H9 (cell line): ENCODE measurements around the gene MCAM. TPM values are rescaled to one million over a fixed set of nuclear protein-coding genes. Genes with fewer than 3 reads are reported as not detected.

Experiments used
- DNase-seq: peaks from one replicate; pipeline ENCODE4 v3.0.0-alpha.2; 2017
- H2AFZ ChIP-seq: one replicate; pipeline ENCODE4 v1.6.1; 2013; ENCODE audit warnings: mild to moderate bottlenecking, low read length, control low read depth, moderate library complexity
- H2AK5ac ChIP-seq: 2 replicates; pipeline ENCODE4 v1.6.1; 2013; ENCODE audit warnings: low read length, control low read depth, mixed read lengths; ENCODE audit not compliant: insufficient read length
- H2BK120ac ChIP-seq: one replicate; pipeline ENCODE4 v1.6.1; 2013; ENCODE audit warnings: low read depth, mild to moderate bottlenecking, low read length, control low read depth, inconsistent platforms; ENCODE audit not compliant: poor library complexity, severe bottlenecking
- H2BK12ac ChIP-seq: 2 replicates; pipeline ENCODE4 v1.6.1; 2013; ENCODE audit warnings: low read length, control low read depth, mixed read lengths, low read depth; ENCODE audit not compliant: insufficient read length
- H2BK15ac ChIP-seq: 2 replicates; pipeline ENCODE4 v1.6.1; 2013; ENCODE audit warnings: low read depth, low read length, control low read depth
- H2BK20ac ChIP-seq: one replicate; pipeline ENCODE4 v1.6.1; 2013; ENCODE audit warnings: low read depth, mild to moderate bottlenecking, low read length, control low read depth, inconsistent platforms; ENCODE audit not compliant: poor library complexity, severe bottlenecking
- H2BK5ac ChIP-seq: 2 replicates; pipeline ENCODE4 v1.6.1; 2013; ENCODE audit warnings: low read length, control low read depth, mixed read lengths; ENCODE audit not compliant: insufficient read length
- H3K14ac ChIP-seq: 2 replicates; pipeline ENCODE4 v1.6.1; 2013; ENCODE audit warnings: low read length, control low read depth; ENCODE audit not compliant: insufficient read depth
- H3K18ac ChIP-seq: 2 replicates; pipeline ENCODE4 v1.6.1; 2013; ENCODE audit warnings: low read depth, mild to moderate bottlenecking, mixed read lengths, low read length, control low read depth; ENCODE audit not compliant: insufficient read length
- H3K23ac ChIP-seq: 2 replicates; pipeline ENCODE4 v1.6.1; 2013; ENCODE audit warnings: low read length, control low read depth, mixed read lengths, low read depth; ENCODE audit not compliant: insufficient read length
- H3K23me2 ChIP-seq: 2 replicates; pipeline ENCODE4 v1.6.1; 2013; ENCODE audit warnings: low read depth, mild to moderate bottlenecking, mixed read lengths, low read length, control low read depth; ENCODE audit not compliant: insufficient read length, poor library complexity, severe bottlenecking
- H3K27ac ChIP-seq: 2 replicates; pipeline ENCODE4 v1.5.1; 2013; ENCODE audit warnings: low read length, control low read depth, mixed read lengths, low read depth; ENCODE audit not compliant: insufficient read length
- H3K27me3 ChIP-seq: 2 replicates; pipeline ENCODE4 v1.6.1; 2013; ENCODE audit warnings: low read length, control low read depth, inconsistent platforms; ENCODE audit not compliant: insufficient read depth
- H3K4ac ChIP-seq: 2 replicates; pipeline ENCODE4 v1.6.1; 2013; ENCODE audit warnings: low read depth, mild to moderate bottlenecking, control low read depth, inconsistent platforms, low read length, moderate library complexity
- H3K4me1 ChIP-seq: 2 replicates; pipeline ENCODE4 v1.6.1; 2013; ENCODE audit warnings: low read length, control low read depth, inconsistent platforms; ENCODE audit not compliant: insufficient read depth
- H3K4me2 ChIP-seq: 2 replicates; pipeline ENCODE4 v1.6.1; 2013; ENCODE audit warnings: low read length, control low read depth, mixed read lengths; ENCODE audit not compliant: insufficient read length, insufficient read depth
- H3K56ac ChIP-seq: 2 replicates; pipeline ENCODE4 v1.6.1; 2013; ENCODE audit warnings: low read depth, mild to moderate bottlenecking, mixed read lengths, low read length, control low read depth; ENCODE audit not compliant: insufficient read length
- H3K79me1 ChIP-seq: 2 replicates; pipeline ENCODE4 v1.6.1; 2013; ENCODE audit warnings: low read depth, mild to moderate bottlenecking, moderate library complexity, low read length, control low read depth, inconsistent platforms; ENCODE audit not compliant: insufficient read depth, poor library complexity, severe bottlenecking
- H3K79me2 ChIP-seq: 2 replicates; pipeline ENCODE4 v1.6.1; 2013; ENCODE audit warnings: low read length, control low read depth, inconsistent platforms; ENCODE audit not compliant: insufficient read depth
- H3K9ac ChIP-seq: 2 replicates; pipeline ENCODE4 v1.6.1; 2013; ENCODE audit warnings: low read length, control low read depth, mixed read lengths; ENCODE audit not compliant: insufficient read length; ENCODE audit errors: extremely low read depth
- H3K9me3 ChIP-seq: one replicate; pipeline ENCODE4 v1.6.1; 2013; ENCODE audit warnings: low read depth, low read length, inconsistent platforms; ENCODE audit not compliant: control insufficient read depth
- H3T11ph ChIP-seq: one replicate; pipeline ENCODE4 v1.6.1; 2013; ENCODE audit warnings: mild to moderate bottlenecking, low read length, control low read depth, inconsistent platforms
- H4K20me1 ChIP-seq: one replicate; pipeline ENCODE4 v1.6.1; 2013; ENCODE audit not compliant: control insufficient read depth, insufficient read length, insufficient read depth
- H4K5ac ChIP-seq: 2 replicates; pipeline ENCODE4 v1.6.1; 2013; ENCODE audit warnings: low read depth, mild to moderate bottlenecking, mixed read lengths, low read length, control low read depth; ENCODE audit not compliant: insufficient read length
- H4K8ac ChIP-seq: replicated peaks from 2 replicates; pipeline ENCODE4 v1.6.1; 2013; ENCODE audit warnings: low read length, control low read depth, mixed read lengths, low read depth; ENCODE audit not compliant: insufficient read length
- H4K91ac ChIP-seq: 2 replicates; pipeline ENCODE4 v1.6.1; 2013; ENCODE audit warnings: low read depth, mild to moderate bottlenecking, moderate library complexity, mixed read lengths, low read length, control low read depth; ENCODE audit not compliant: insufficient read length
- H3K27ac Mint-ChIP-seq, 3 experiments: 2 replicates in 2 of 3; 3 replicates in 1 of 3; pipeline ENCODE4 v1.8.0; 2020 to 2021; ENCODE audit warnings: mixed read lengths in 3 of 3, mild to moderate bottlenecking in 1 of 3, moderate library complexity in 1 of 3
- H3K27me3 Mint-ChIP-seq: 2 replicates; pipeline ENCODE4 v1.8.0; 2021; ENCODE audit warnings: low read depth, mild to moderate bottlenecking, moderate library complexity, mixed read lengths
- H3K36me3 Mint-ChIP-seq, 3 experiments: 2 replicates in 2 of 3; 3 replicates in 1 of 3; pipeline ENCODE4 v1.8.0; 2020 to 2021; ENCODE audit warnings: low read depth in 3 of 3, mixed read lengths in 3 of 3; ENCODE audit not compliant: insufficient read depth in 1 of 3
- H3K4me1 Mint-ChIP-seq, 2 experiments: 2 replicates each; pipeline ENCODE4 v1.8.0; 2020; ENCODE audit warnings: mixed read lengths in 2 of 2
- H3K4me3 Mint-ChIP-seq, 2 experiments: 2 replicates in 1 of 2; 3 replicates in 1 of 2; pipeline ENCODE4 v1.8.0; 2020 to 2021; ENCODE audit warnings: mild to moderate bottlenecking in 2 of 2, mixed read lengths in 2 of 2, moderate library complexity in 1 of 2
- H3K9me3 Mint-ChIP-seq, 2 experiments: 2 replicates in 1 of 2; 3 replicates in 1 of 2; pipeline ENCODE4 v1.8.0; 2020; ENCODE audit warnings: mild to moderate bottlenecking in 2 of 2, mixed read lengths in 2 of 2, moderate library complexity in 1 of 2
- WGBS: extraction: QIAGEN DNeasy Blood & Tissue Kit; methylation state at CpG from one replicate; pipeline ENCODE4 v1.1.7; 2013; ENCODE audit warnings: missing lambda C conversion rate, low lambda C conversion rate, mixed read lengths; ENCODE audit not compliant: insufficient read length; ENCODE audit errors: extremely low coverage; 5-methylcytosine and 5-hydroxymethylcytosine counted together
- total RNA-seq: library from RNA; stranded (reverse); gene quantifications from 2 replicates; pipeline ENCODE4 v1.2.1, GENCODE V29; 2021
- TF ChIP-seq, protein P1 (sequence below): fragments of 200-600 bp; sonication (generic); conservative IDR thresholded peaks from 3 replicates; pipeline ENCODE4 v1.8.0; 2021; ENCODE audit warnings: antibody characterized with exemption, mild to moderate bottlenecking

The MCAM gene
- total RNA-seq, 1 experiment from 2014 or later = 21.5 TPM

DNA sequence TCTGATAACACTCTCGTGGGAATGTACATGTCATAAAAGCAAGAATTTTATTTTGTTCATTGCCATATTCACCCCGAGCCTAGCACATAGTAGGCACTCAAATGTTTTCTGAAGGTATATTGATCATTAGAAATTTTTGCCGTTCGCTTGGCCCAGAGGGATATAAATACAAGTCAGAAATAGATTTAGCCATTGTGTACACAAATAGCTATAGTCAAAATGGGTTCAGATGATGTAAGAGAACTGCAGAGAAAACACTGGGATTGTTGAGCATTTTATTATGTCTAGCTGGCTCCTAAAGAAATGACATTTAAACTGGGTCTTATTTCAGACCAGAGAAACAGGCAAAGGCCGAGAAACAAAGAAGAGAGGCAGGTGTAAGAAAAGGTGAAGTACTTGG lies 49.3 kb downstream of the MCAM start:
- Histone ChIP-seq H3K9ac (no peak overlapping the region), H3K18ac (no peak overlapping the region), H3K23me2 (no peaks in the 10 kb centered on the region), H3K14ac (no peak overlapping the region), H2AK5ac (no peak overlapping the region), H3K4ac (no peak overlapping the region), H3K79me2 (peaks cover 2% of the 10 kb centered on the region; the same call in 1 of the 2 replicates), H4K8ac (no peak overlapping the region), H2BK5ac (no peak overlapping the region), H3K79me1 (peaks cover 6% of the 10 kb centered on the region), H3K27me3 (no peaks in the 10 kb centered on the region), H3K4me1 (no peaks in the 10 kb centered on the region), H3K9me3 (no peaks in the 10 kb centered on the region), H2BK12ac (no peak overlapping the region), H2BK15ac (no peak overlapping the region), H3K27ac (no peak overlapping the region), H3K56ac (no peak overlapping the region), H2BK20ac (no peak overlapping the region), H2AFZ (no peak overlapping the region), H3K23ac (no peak overlapping the region), H3K4me2 (no peak overlapping the region), H4K91ac (no peak overlapping the region), H3T11ph (no peak overlapping the region), H4K20me1 (no peaks in the 10 kb centered on the region), H4K5ac (no peak overlapping the region), H2BK120ac (no peak overlapping the region)
- TF ChIP-seq, protein P1, sequence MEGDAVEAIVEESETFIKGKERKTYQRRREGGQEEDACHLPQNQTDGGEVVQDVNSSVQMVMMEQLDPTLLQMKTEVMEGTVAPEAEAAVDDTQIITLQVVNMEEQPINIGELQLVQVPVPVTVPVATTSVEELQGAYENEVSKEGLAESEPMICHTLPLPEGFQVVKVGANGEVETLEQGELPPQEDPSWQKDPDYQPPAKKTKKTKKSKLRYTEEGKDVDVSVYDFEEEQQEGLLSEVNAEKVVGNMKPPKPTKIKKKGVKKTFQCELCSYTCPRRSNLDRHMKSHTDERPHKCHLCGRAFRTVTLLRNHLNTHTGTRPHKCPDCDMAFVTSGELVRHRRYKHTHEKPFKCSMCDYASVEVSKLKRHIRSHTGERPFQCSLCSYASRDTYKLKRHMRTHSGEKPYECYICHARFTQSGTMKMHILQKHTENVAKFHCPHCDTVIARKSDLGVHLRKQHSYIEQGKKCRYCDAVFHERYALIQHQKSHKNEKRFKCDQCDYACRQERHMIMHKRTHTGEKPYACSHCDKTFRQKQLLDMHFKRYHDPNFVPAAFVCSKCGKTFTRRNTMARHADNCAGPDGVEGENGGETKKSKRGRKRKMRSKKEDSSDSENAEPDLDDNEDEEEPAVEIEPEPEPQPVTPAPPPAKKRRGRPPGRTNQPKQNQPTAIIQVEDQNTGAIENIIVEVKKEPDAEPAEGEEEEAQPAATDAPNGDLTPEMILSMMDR = no peak
- peak overlapping the region in 1 of 3 experiments; percentile 21; a peak in 1 of 7 replicates for H3K27ac Mint-ChIP-seq
- H3K27me3 Mint-ChIP-seq = no peaks in the 10 kb centered on the region
- peaks cover 4 to 5% of the 10 kb centered on the region in 2 experiments; a peak in 2 of 4 replicates for H3K4me1 Mint-ChIP-seq
- H3K4me3 Mint-ChIP-seq = no peak overlapping the region
- no peak for DNase-seq
- no peaks in the 10 kb centered on the region; a peak in 3 of 7 replicates for H3K36me3 Mint-ChIP-seq
- no peaks in the 10 kb centered on the region for H3K9me3 Mint-ChIP-seq
- no CpG with 5 or more reads among the region's 5 CpGs for WGBS
